SK-N-SH (cell line): Measurements from ENCODE around the gene CRYZL1. TPM values are rescaled to one million over a fixed set of nuclear protein-coding genes. Genes with fewer than 3 reads are reported as not detected.

ENCODE experiments used
- CTCF ChIA-PET: fragments of 300-600, 350-600 bp; formaldehyde crosslinking; extraction: SDS; loops from one replicate; lab custom pipeline; 2021; lab: Yijun Ruan, JAX
- POLR2A ChIA-PET: fragments of 350-600 bp; sonication (Branson Sonifier 250); formaldehyde crosslinking; extraction: SDS; loops from one replicate; lab custom pipeline; 2020; ENCODE audit warnings: antibody characterized with exemption, inconsistent platforms; lab: Yijun Ruan, JAX
- DNase-seq: peaks from one replicate; pipeline ENCODE4 v3.0.0; 2012
- H2AFZ ChIP-seq: fragments of 200-600 bp; sonication (generic); 2 replicates; pipeline ENCODE4 v1.8.1; 2016; ENCODE audit warnings: antibody characterized with exemption, mild to moderate bottlenecking, low read depth
- H3F3A ChIP-seq: fragments of 200-600 bp; sonication (generic); replicated peaks from 2 replicates; pipeline ENCODE3; 2016; ENCODE audit warnings: antibody characterized with exemption, mild to moderate bottlenecking; ENCODE audit not compliant: insufficient read depth
- H3K27ac ChIP-seq, 2 experiments: fragments of 200-500 bp in 1 of 2; fragments of 200-600 bp in 1 of 2; sonication (Bioruptor generic) in 1 of 2; sonication (generic), shearing (Covaris generic) in 1 of 2; 2 replicates each; pipeline versions ENCODE4 v1.5.1 to v1.6.1; 2014 to 2016; ENCODE audit warnings: low read depth in 2 of 2, inconsistent platforms in 1 of 2, low read length in 1 of 2, mild to moderate bottlenecking in 1 of 2, mixed read lengths in 1 of 2
- H3K27me3 ChIP-seq: fragments of 200-600 bp; sonication (generic), shearing (Covaris generic); 2 replicates; pipeline ENCODE4 v1.6.1; 2016; ENCODE audit warnings: mixed run types; ENCODE audit not compliant: insufficient read depth
- H3K36me3 ChIP-seq, 2 experiments: fragments of 200-500 bp in 1 of 2; fragments of 200-600 bp in 1 of 2; sonication (Bioruptor generic) in 1 of 2; sonication (generic) in 1 of 2; replicated peaks in 1 of 2; 2 replicates each; pipeline versions ENCODE3 to v1.5.1; 2014 to 2016; ENCODE audit warnings: low read length in 1 of 2, mild to moderate bottlenecking in 1 of 2; ENCODE audit not compliant: insufficient read depth in 2 of 2, control insufficient read depth in 1 of 2
- H3K4me1 ChIP-seq, 2 experiments: fragments of 200-500 bp in 1 of 2; fragments of 200-600 bp in 1 of 2; sonication (Bioruptor generic) in 1 of 2; sonication (generic), shearing (Covaris generic) in 1 of 2; 2 replicates each; pipeline versions ENCODE4 v1.5.1 to v1.6.1; 2014 to 2016; ENCODE audit warnings: low read depth in 1 of 2, low read length in 1 of 2, mixed run types in 1 of 2; ENCODE audit not compliant: insufficient read depth in 2 of 2, control insufficient read depth in 1 of 2
- H3K4me2 ChIP-seq: fragments of 200-600 bp; sonication (generic), shearing (Covaris generic); 2 replicates; pipeline ENCODE4 v1.6.1; 2017; ENCODE audit warnings: mixed run types
- H3K4me3 ChIP-seq, 2 experiments: fragments of 200-500 bp in 1 of 2; fragments of 200-600 bp in 1 of 2; sonication (Bioruptor generic) in 1 of 2; sonication (generic), shearing (Covaris generic) in 1 of 2; 2 replicates each; pipeline versions ENCODE4 v1.5.1 to v1.8.1; 2014 to 2016; ENCODE audit warnings: low read depth in 2 of 2, inconsistent platforms in 1 of 2, low read length in 1 of 2, mild to moderate bottlenecking in 1 of 2, mixed read lengths in 1 of 2, moderate library complexity in 1 of 2
- H3K79me2 ChIP-seq: fragments of 200-600 bp; sonication (generic); 2 replicates; pipeline ENCODE4 v1.8.1; 2017; ENCODE audit warnings: mild to moderate bottlenecking; ENCODE audit not compliant: insufficient read depth
- H3K9ac ChIP-seq: fragments of 200-600 bp; sonication (generic); 2 replicates; pipeline ENCODE4 v1.6.1; 2017; ENCODE audit warnings: mixed run types
- H3K9me2 ChIP-seq: fragments of 200-600 bp; sonication (generic); 2 replicates; pipeline ENCODE4 v1.6.1; 2017; ENCODE audit warnings: mixed run types
- H3K9me3 ChIP-seq: fragments of 200-600 bp; sonication (generic); 2 replicates; pipeline ENCODE4 v1.6.1; 2017; ENCODE audit warnings: mixed run types, mild to moderate bottlenecking, moderate library complexity
- H4K20me1 ChIP-seq: fragments of 200-600 bp; sonication (generic); 2 replicates; pipeline ENCODE4 v1.6.1; 2017; ENCODE audit warnings: mild to moderate bottlenecking, mixed run types; ENCODE audit not compliant: insufficient read depth
- FOSL2 ChIP-seq: IDR thresholded peaks from 2 replicates; pipeline ENCODE4 v1.4.0; 2012; ENCODE audit warnings: low read depth, mild to moderate bottlenecking, moderate library complexity, borderline replicate concordance
- SMC3 ChIP-seq: IDR thresholded peaks from 2 replicates; pipeline ENCODE4 v1.6.1; 2012; ENCODE audit warnings: low read depth, low read length, improper control_type of control experiment
- TEAD4 ChIP-seq: IDR thresholded peaks from 2 replicates; pipeline ENCODE4 v1.4.0; 2012; ENCODE audit warnings: mild to moderate bottlenecking, borderline replicate concordance; ENCODE audit not compliant: insufficient read depth
- WGBS: methylation state at CpG from one replicate; pipeline ENCODE4 v1.1.6; 2017; ENCODE audit warnings: low lambda C conversion rate; 5-methylcytosine and 5-hydroxymethylcytosine counted together
- polyA plus RNA-seq, 3 experiments: library from polyadenylated mRNA; depleted of rRNA; stranded (reverse); fragments of >200 nt; gene quantifications; 2 replicates each; pipeline ENCODE4 v1.2.3, GENCODE V29; 2012
- TF ChIP-seq, protein P1 (sequence below): fragments of 150-350 bp; IDR thresholded peaks from 2 replicates; pipeline ENCODE4 v1.6.1; 2016; ENCODE audit warnings: mild to moderate bottlenecking, low read depth, low read length
- TF ChIP-seq, protein P2 (sequence below): IDR thresholded peaks from 2 replicates; pipeline ENCODE4 v1.6.1; 2012; ENCODE audit warnings: mild to moderate bottlenecking, low read depth, low read length, moderate library complexity
- TF ChIP-seq, protein P3 (sequence below): IDR thresholded peaks from 2 replicates; pipeline ENCODE4 v1.4.0; 2012; ENCODE audit warnings: low read depth, borderline replicate concordance
- TF ChIP-seq, protein P4 (sequence below): IDR thresholded peaks from 2 replicates; pipeline ENCODE4 v1.4.0; 2012; ENCODE audit warnings: low read depth, borderline replicate concordance

Gene CRYZL1
- polyA plus RNA-seq, 1 of the 3 experiments (the other 2 are of a cell fraction) = 26.3 TPM

DNA sequence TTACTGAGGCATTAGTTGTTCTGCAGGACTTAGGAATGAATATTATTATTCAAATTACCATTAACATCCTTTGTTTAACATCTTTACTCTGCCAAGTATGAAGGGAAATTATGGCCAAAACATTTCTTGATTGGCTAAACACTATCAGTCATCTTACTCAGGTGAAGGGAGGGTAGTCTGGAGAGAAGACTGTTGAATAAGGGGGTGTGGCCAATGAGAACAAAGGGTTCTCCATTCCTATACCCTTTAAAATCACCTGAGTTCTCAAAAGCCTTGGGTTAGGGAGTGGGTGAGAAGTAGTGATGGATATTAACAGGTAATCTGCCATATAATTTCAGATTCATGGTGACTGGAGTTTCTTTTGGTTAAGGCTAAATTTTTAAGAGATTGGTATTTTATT is 19.3 kb downstream of the CRYZL1 start:
- H3K27ac ChIP-seq = no peak overlapping the region
- no peaks in the 10 kb centered on the region for H3K9me2 ChIP-seq
- TF ChIP-seq FOSL2 (no peak), SMC3 (no peak), TEAD4 (no peak)
- TF ChIP-seq, protein P1, sequence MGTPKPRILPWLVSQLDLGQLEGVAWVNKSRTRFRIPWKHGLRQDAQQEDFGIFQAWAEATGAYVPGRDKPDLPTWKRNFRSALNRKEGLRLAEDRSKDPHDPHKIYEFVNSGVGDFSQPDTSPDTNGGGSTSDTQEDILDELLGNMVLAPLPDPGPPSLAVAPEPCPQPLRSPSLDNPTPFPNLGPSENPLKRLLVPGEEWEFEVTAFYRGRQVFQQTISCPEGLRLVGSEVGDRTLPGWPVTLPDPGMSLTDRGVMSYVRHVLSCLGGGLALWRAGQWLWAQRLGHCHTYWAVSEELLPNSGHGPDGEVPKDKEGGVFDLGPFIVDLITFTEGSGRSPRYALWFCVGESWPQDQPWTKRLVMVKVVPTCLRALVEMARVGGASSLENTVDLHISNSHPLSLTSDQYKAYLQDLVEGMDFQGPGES = no peak
- TF ChIP-seq, protein P2, sequence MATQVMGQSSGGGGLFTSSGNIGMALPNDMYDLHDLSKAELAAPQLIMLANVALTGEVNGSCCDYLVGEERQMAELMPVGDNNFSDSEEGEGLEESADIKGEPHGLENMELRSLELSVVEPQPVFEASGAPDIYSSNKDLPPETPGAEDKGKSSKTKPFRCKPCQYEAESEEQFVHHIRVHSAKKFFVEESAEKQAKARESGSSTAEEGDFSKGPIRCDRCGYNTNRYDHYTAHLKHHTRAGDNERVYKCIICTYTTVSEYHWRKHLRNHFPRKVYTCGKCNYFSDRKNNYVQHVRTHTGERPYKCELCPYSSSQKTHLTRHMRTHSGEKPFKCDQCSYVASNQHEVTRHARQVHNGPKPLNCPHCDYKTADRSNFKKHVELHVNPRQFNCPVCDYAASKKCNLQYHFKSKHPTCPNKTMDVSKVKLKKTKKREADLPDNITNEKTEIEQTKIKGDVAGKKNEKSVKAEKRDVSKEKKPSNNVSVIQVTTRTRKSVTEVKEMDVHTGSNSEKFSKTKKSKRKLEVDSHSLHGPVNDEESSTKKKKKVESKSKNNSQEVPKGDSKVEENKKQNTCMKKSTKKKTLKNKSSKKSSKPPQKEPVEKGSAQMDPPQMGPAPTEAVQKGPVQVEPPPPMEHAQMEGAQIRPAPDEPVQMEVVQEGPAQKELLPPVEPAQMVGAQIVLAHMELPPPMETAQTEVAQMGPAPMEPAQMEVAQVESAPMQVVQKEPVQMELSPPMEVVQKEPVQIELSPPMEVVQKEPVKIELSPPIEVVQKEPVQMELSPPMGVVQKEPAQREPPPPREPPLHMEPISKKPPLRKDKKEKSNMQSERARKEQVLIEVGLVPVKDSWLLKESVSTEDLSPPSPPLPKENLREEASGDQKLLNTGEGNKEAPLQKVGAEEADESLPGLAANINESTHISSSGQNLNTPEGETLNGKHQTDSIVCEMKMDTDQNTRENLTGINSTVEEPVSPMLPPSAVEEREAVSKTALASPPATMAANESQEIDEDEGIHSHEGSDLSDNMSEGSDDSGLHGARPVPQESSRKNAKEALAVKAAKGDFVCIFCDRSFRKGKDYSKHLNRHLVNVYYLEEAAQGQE = no peak
- TF ChIP-seq, protein P3, sequence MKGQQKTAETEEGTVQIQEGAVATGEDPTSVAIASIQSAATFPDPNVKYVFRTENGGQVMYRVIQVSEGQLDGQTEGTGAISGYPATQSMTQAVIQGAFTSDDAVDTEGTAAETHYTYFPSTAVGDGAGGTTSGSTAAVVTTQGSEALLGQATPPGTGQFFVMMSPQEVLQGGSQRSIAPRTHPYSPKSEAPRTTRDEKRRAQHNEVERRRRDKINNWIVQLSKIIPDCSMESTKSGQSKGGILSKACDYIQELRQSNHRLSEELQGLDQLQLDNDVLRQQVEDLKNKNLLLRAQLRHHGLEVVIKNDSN = no peak
- no peaks in the 10 kb centered on the region for H3F3A ChIP-seq
- H3K4me3 ChIP-seq = no peak overlapping the region
- H3K9me3 ChIP-seq = no peaks in the 10 kb centered on the region
- peaks cover 32 to 45% of the 10 kb centered on the region in 2 experiments for H3K36me3 ChIP-seq
- peaks cover 24% of the 10 kb centered on the region for H3K79me2 ChIP-seq
- no peaks in the 10 kb centered on the region for H3K27me3 ChIP-seq
- H4K20me1 ChIP-seq = no peaks in the 10 kb centered on the region
- no peak overlapping the region for H3K4me2 ChIP-seq
- ChIA-PET CTCF (interaction anchor here (1.7 kb wide), 1 partner anchor 16 kb away, joined by 10 read pairs; no protein-coding TSS in a partner anchor), POLR2A (no interaction called here)
- DNase-seq = no peak
- no peak overlapping the region for H3K9ac ChIP-seq
- H3K4me1 ChIP-seq = no peaks in the 10 kb centered on the region
- no peak overlapping the region for H2AFZ ChIP-seq

DNA sequence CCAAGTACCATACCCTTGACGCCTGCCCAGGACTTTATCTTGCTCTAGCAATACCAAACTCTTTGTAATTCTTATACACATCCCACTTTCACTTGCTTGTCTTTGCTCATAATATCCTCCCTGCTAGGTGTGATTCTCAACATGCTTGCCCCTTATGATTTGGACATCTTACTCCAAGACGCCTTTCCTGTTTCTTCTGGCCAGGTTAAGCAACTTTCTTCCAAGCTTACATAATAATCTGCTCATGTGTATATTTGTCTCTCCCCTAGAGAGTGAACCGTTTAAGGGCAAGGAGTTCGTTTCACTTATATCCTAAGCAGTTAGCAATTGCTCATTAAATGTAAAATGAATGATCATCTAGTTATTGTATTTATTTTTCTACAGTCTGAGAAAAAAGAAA is 21.8 kb downstream of the CRYZL1 start:
- ChIA-PET POLR2A (no interaction called here), CTCF (interaction anchor here (2.6 kb wide), 1 partner anchor 14 kb away, joined by 9 read pairs; no protein-coding TSS in a partner anchor)
- Histone ChIP-seq H3K9me2 (no peaks in the 10 kb centered on the region), H3K4me1 (no peaks in the 10 kb centered on the region), H3K9me3 (no peaks in the 10 kb centered on the region), H3K79me2 (peaks cover 10% of the 10 kb centered on the region), H4K20me1 (no peaks in the 10 kb centered on the region), H3F3A (no peaks in the 10 kb centered on the region), H2AFZ (no peak overlapping the region), H3K4me2 (no peak overlapping the region), H3K9ac (no peak overlapping the region), H3K27ac (no peak overlapping the region), H3K4me3 (no peak overlapping the region), H3K27me3 (no peaks in the 10 kb centered on the region), H3K36me3 (peaks cover 32 to 49% of the 10 kb centered on the region in 2 experiments)
- no peak for DNase-seq
- WGBS = 88% methylated on average over 4 of the region's 4 CpGs
- TF ChIP-seq, protein P4, sequence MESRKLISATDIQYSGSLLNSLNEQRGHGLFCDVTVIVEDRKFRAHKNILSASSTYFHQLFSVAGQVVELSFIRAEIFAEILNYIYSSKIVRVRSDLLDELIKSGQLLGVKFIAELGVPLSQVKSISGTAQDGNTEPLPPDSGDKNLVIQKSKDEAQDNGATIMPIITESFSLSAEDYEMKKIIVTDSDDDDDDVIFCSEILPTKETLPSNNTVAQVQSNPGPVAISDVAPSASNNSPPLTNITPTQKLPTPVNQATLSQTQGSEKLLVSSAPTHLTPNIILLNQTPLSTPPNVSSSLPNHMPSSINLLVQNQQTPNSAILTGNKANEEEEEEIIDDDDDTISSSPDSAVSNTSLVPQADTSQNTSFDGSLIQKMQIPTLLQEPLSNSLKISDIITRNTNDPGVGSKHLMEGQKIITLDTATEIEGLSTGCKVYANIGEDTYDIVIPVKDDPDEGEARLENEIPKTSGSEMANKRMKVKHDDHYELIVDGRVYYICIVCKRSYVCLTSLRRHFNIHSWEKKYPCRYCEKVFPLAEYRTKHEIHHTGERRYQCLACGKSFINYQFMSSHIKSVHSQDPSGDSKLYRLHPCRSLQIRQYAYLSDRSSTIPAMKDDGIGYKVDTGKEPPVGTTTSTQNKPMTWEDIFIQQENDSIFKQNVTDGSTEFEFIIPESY = no peak
- TF ChIP-seq, all 33 proteins: peak for 0
